HL-60/S4 treated with phorbol 12-myristate 13-acetate at 8.2 ng/mL for 4 days and 3 days (cell line): ENCODE measurements around the gene ZBTB46.

Source experiments
- in situ Hi-C: fragments of 300-500 bp; cut with MboI; formaldehyde crosslinking; loops from 2 replicates; pipeline ENCODE4 v1.15.0; 2022; ENCODE audit warnings: low sequenced_read_pairs

Gene ZBTB46

GRCh38 chr20:63769891-63770474 lies 61.1 kb downstream of the ZBTB46 start:
- in situ Hi-C loops: no loop called here

GRCh38 chr20:63768591-63769515 lies 62.2 kb downstream of the ZBTB46 start:
- in situ Hi-C loops: no loop called here

GRCh38 chr20:63767886-63768285 lies 63.2 kb downstream of the ZBTB46 start:
- in situ Hi-C loops: no loop called here

GRCh38 chr20:63767456-63767855 lies 63.6 kb downstream of the ZBTB46 start:
- in situ Hi-C loops: no loop called here

- in situ Hi-C loops: no loop called here
Measured at GRCh38 chr20:63766695-63767426, 64.2 kb downstream of the ZBTB46 start.

- in situ Hi-C loops: no loop called here
Measured at GRCh38 chr20:63765902-63766301, 65.2 kb downstream of the ZBTB46 start.

- in situ Hi-C loops: no loop called here
Measured at GRCh38 chr20:63765082-63765873, 65.8 kb downstream of the ZBTB46 start.

- in situ Hi-C loops: no loop called here
Measured at GRCh38 chr20:63759377-63759901, 71.6 kb downstream of the ZBTB46 start.

GRCh38 chr20:63758152-63758551 lies 72.9 kb downstream of the ZBTB46 start:
- in situ Hi-C loops: no loop called here

GRCh38 chr20:63756648-63756991 lies 74.4 kb downstream of the ZBTB46 start:
- in situ Hi-C loops: no loop called here

- in situ Hi-C loops: no loop called here
Measured at GRCh38 chr20:63755933-63756647, 75.0 kb downstream of the ZBTB46 start.

- in situ Hi-C loops: no loop called here
Measured at GRCh38 chr20:63754008-63754407, 77.1 kb downstream of the ZBTB46 start.

- in situ Hi-C loops: no loop called here
Measured at GRCh38 chr20:63753381-63753780, 77.7 kb downstream of the ZBTB46 start.

GRCh38 chr20:63752411-63753101 lies 78.5 kb downstream of the ZBTB46 start:
- in situ Hi-C loops: no loop called here

GRCh38 chr20:63751471-63752271 lies 79.4 kb downstream of the ZBTB46 start:
- in situ Hi-C loops: no loop called here

GRCh38 chr20:63750807-63751470 lies 80.1 kb downstream of the ZBTB46 start:
- in situ Hi-C loops: no loop called here

GRCh38 chr20:63749597-63750508 lies 81.2 kb downstream of the ZBTB46 start:
- in situ Hi-C loops: no loop called here
